Duodenal mucosa (tissue), 2 donors: ENCODE data around the gene ULBP3.

Experiments
- H3K27ac ChIP-seq: one replicate; pipeline ENCODE4 v1.7.0; 2013; ENCODE audit warnings: low read depth, low read length
- H3K27me3 ChIP-seq, 2 donors: one replicate each; pipeline ENCODE4 v1.7.0; 2013; ENCODE audit warnings: low read length in 2 of 2, control low read depth in 1 of 2; ENCODE audit not compliant: insufficient read depth in 2 of 2, control insufficient read depth in 1 of 2
- H3K36me3 ChIP-seq, 2 donors: one replicate each; pipeline ENCODE4 v1.7.0; 2013; ENCODE audit warnings: low read length in 2 of 2, control low read depth in 1 of 2; ENCODE audit not compliant: insufficient read depth in 2 of 2, control insufficient read depth in 1 of 2
- H3K4me1 ChIP-seq, 2 donors: one replicate each; pipeline ENCODE4 v1.7.0; 2013; ENCODE audit warnings: low read length in 2 of 2, control low read depth in 1 of 2; ENCODE audit not compliant: insufficient read depth in 2 of 2, control insufficient read depth in 1 of 2
- H3K4me3 ChIP-seq, 2 donors: one replicate each; pipeline ENCODE4 v1.7.0; 2013; ENCODE audit warnings: low read length in 2 of 2, low read depth in 1 of 2
- H3K9ac ChIP-seq, 2 donors: one replicate each; pipeline ENCODE4 v1.7.0; 2013; ENCODE audit warnings: low read length in 2 of 2, low read depth in 1 of 2
- H3K9me3 ChIP-seq, 2 donors: one replicate each; pipeline ENCODE4 v1.7.0; 2013; ENCODE audit warnings: low read length in 2 of 2, control low read depth in 1 of 2; ENCODE audit not compliant: control insufficient read depth in 1 of 2

The ULBP3 gene

GRCh38 chr6:150068720-150069648 is at the start of gene ULBP3:
TSS of gene ULBP3 (minus strand) at chr6:150069121. CDS start at chr6:150069066, 55 bp downstream.
- Histone ChIP-seq H3K9me3 (no peaks in the 10 kb centered on the region), H3K27me3 (peaks cover 0 to 12% of the 10 kb centered on the region in 2 donors), H3K9ac (peak within 1 kb of the TSS; percentile 43 to 78), H3K27ac (no peak within 1 kb of the TSS), H3K36me3 (no peaks in the 10 kb centered on the region), H3K4me3 (peak within 1 kb of the TSS; percentile 76 to 78), H3K4me1 (peaks cover 0 to 13% of the 10 kb centered on the region in 2 donors)

DNA sequence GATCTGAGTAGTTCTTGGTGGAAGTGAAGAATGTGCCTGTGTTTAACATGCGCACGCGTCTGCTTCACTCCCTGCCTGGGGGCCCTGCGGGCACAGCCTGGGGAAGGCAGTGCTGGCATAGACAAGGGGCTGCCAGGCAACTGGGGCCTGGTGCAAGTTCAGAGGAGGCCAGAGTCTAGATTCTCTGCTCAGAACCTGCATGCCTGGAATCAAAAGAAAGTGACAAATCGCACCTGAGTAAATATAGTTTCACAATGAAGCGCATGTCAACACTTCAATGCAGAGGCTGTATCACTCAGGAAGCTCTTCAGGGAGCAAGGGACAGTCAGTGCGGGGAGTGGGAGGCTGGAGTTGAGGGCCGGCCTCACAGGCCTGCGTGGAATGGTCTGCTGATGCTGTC is 49.7 kb upstream of the ULBP3 start:
- Histone ChIP-seq H3K27ac (no peak overlapping the region), H3K4me1 (peaks cover 0 to 5% of the 10 kb centered on the region in 2 donors), H3K9me3 (no peaks in the 10 kb centered on the region), H3K36me3 (no peaks in the 10 kb centered on the region), H3K4me3 (no peak overlapping the region), H3K27me3 (no peaks in the 10 kb centered on the region), H3K9ac (no peak overlapping the region)

DNA sequence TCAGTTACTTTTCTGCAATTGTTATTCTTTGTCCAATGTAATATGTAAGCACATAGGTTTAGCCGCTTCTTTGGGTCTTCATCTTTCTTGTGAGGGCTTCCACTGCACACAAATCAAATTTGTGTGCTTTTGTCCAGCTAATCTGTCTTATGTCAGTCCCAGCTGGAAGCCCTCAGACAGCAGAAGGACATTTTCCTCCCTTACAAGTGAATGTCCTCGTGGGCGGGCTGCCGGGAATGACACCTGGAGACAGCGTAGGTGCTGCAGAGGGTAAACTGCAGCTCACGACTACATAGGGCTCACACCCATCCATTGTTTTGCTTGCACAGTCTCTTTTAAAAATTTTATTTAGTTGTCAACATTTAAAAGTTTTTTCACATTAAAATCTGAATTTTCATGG is 49.3 kb upstream of the ULBP3 start:
- H3K27me3 ChIP-seq, result no peaks in the 10 kb centered on the region
- no peaks in the 10 kb centered on the region for H3K9me3 ChIP-seq
- H3K9ac ChIP-seq, result no peak overlapping the region
- H3K4me1 ChIP-seq, result peaks cover 0 to 5% of the 10 kb centered on the region in 2 donors
- H3K27ac ChIP-seq, result no peak overlapping the region
- H3K36me3 ChIP-seq, result no peaks in the 10 kb centered on the region
- no peak overlapping the region for H3K4me3 ChIP-seq

GRCh38 chr6:150116200-150116800 is 47.4 kb upstream of the ULBP3 start:
- no peaks in the 10 kb centered on the region for H3K9me3 ChIP-seq
- peaks cover 0 to 5% of the 10 kb centered on the region in 2 donors for H3K4me1 ChIP-seq
- no peak overlapping the region for H3K27ac ChIP-seq
- H3K36me3 ChIP-seq, result no peaks in the 10 kb centered on the region
- H3K4me3 ChIP-seq, result no peak overlapping the region
- H3K9ac ChIP-seq, result no peak overlapping the region
- no peaks in the 10 kb centered on the region for H3K27me3 ChIP-seq

DNA sequence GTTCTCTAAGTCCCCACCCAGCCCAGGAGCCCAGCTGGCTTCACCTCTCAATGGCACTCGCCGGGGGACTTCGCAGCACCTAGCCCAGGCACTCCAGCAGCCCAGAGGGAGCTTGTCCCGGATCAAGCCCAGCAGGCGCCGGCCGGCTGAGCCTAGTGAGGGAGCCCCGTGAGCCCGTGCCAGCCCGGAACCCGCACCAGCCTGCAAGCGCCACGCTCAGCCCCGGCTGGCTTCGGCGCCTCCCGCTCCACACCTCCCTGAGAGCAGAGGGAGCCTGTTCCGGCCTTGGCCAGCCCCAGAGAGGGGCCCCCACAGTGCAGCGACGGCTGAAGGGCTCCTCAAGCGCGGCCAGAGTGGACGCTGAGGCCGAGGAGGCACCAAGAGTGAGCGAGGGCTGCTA is 46.8 kb upstream of the ULBP3 start:
- no peak overlapping the region for H3K4me3 ChIP-seq
- H3K4me1 ChIP-seq, result peaks cover 0 to 5% of the 10 kb centered on the region in 2 donors
- H3K9ac ChIP-seq, result no peak overlapping the region
- no peaks in the 10 kb centered on the region for H3K27me3 ChIP-seq
- H3K36me3 ChIP-seq, result no peaks in the 10 kb centered on the region
- H3K27ac ChIP-seq, result no peak overlapping the region
- H3K9me3 ChIP-seq, result no peaks in the 10 kb centered on the region

- H3K36me3 ChIP-seq, result no peaks in the 10 kb centered on the region
- H3K9me3 ChIP-seq, result no peaks in the 10 kb centered on the region
- no peaks in the 10 kb centered on the region for H3K27me3 ChIP-seq
- H3K27ac ChIP-seq, result no peak overlapping the region
- no peak overlapping the region for H3K9ac ChIP-seq
- H3K4me1 ChIP-seq, result no peaks in the 10 kb centered on the region
- no peak overlapping the region for H3K4me3 ChIP-seq
Observed at GRCh38 chr6:150112233-150112632, 43.3 kb upstream of the ULBP3 start.

DNA sequence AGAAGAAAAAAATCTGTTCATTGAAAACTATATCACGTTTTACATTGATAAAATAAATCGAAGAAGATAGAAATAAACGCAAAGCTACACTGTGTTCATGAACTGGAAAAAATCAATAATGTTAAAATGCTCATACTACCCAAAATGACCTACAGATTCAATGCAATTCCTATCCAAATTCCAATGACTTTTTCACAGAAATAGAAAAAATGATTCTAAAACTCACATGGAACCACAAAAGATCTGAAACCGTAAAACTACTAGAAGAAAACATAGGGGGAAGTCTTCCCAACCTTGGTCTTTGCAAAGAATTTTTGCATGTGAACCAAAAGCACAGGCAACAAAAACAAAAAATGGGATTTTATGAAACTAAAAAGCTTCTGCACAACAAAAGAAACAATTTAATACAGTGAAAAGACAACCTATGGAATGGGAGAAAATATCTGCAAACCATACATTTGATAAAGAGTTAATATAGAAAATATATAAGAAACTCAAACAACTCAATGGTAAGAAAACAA is 33.9 kb upstream of the ULBP3 start:
- no peaks in the 10 kb centered on the region for H3K36me3 ChIP-seq
- no peak overlapping the region for H3K27ac ChIP-seq
- no peak overlapping the region for H3K4me3 ChIP-seq
- no peak overlapping the region for H3K9ac ChIP-seq
- H3K4me1 ChIP-seq, result no peaks in the 10 kb centered on the region
- peaks cover 3% of the 10 kb centered on the region in 2 donors for H3K27me3 ChIP-seq
- H3K9me3 ChIP-seq, result no peaks in the 10 kb centered on the region

GRCh38 chr6:150100745-150101144 is 31.8 kb upstream of the ULBP3 start:
- no peak overlapping the region for H3K27ac ChIP-seq
- no peaks in the 10 kb centered on the region for H3K4me1 ChIP-seq
- no peak overlapping the region for H3K4me3 ChIP-seq
- H3K9ac ChIP-seq, result no peak overlapping the region
- H3K36me3 ChIP-seq, result no peaks in the 10 kb centered on the region
- peaks cover 3% of the 10 kb centered on the region in 2 donors for H3K27me3 ChIP-seq
- no peaks in the 10 kb centered on the region for H3K9me3 ChIP-seq

DNA sequence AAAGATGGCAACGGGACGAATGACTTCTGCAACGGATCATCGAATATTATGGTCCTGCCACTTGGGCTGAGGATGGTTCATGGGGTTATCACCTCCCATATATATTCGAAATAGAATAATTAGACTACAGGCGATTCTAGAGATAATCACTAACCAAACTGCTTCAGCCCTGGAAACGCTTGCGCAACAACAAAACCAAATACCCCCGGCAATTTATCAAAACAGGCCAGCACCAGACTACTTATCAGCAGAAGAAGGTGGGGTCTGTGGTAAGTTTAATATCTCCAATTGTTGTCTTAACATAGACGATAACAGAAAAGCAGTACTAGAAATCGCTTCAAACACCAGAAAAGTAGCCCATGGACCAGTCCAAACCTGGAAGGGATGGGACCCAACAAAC is 31.0 kb upstream of the ULBP3 start:
- no peaks in the 10 kb centered on the region for H3K4me1 ChIP-seq
- no peak overlapping the region for H3K4me3 ChIP-seq
- no peaks in the 10 kb centered on the region for H3K9me3 ChIP-seq
- H3K9ac ChIP-seq, result no peak overlapping the region
- no peak overlapping the region for H3K27ac ChIP-seq
- no peaks in the 10 kb centered on the region for H3K36me3 ChIP-seq
- H3K27me3 ChIP-seq, result peaks cover 3 to 6% of the 10 kb centered on the region in 2 donors

- Histone ChIP-seq H3K9me3 (no peaks in the 10 kb centered on the region), H3K4me3 (no peak overlapping the region), H3K27me3 (peaks cover 3 to 6% of the 10 kb centered on the region in 2 donors), H3K9ac (no peak overlapping the region), H3K4me1 (no peaks in the 10 kb centered on the region), H3K27ac (no peak overlapping the region), H3K36me3 (no peaks in the 10 kb centered on the region)
Observed at GRCh38 chr6:150099546-150099945, 30.6 kb upstream of the ULBP3 start.
